HG03354 (cell line): ENCODE measurements around the gene SHC3.

Experiments
- ATAC-seq: cut with Tn5 transposase; IDR thresholded peaks from one replicate; pipeline ENCODE4 v1.9.1; 2021; ENCODE audit warnings: mild to moderate bottlenecking; ENCODE audit not compliant: unreplicated experiment, poor library complexity, severe bottlenecking

Gene SHC3

GRCh38 chr9:89187541-89187940, 8.9 kb upstream of the SHC3 start:
- ATAC-seq, result no peak

DNA sequence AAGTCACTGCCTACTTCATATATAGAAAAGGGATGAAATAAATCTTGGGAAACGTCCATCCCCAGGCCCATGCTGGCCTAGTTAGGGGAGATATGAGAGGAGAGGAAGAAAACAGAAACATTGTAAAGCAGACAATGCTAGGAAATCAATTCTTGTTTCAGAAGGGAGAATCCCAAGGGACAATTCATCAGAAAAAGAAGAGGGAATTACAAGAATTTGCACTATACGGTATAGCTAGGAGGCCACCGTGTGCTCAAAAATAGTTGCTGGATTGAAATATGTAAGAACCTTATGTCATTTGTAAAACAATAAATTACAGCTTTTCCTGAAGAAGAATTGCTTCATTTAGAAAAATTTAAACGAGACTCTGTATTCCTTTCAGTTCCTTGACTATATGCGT, 8.3 kb upstream of the SHC3 start:
- ATAC-seq, result no peak

DNA sequence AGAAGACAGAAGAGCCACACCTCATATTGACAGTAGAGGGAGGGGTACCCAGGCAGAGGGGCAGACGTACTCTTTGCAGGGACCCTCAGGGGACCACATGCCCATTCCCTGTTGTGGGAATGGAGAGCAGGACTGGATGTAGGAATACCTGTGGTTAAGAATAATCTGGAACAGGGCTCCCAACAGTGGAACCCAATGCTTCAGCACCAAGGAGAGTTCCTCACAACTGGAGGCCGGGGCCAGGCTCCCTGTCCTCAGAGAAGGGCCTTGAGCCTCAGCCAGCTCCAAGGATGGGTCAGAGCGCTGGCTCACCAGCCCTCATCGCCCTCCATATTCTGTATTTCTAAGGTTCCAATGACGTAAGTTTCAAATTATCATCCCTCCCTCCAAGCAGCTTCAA, 7.4 kb upstream of the SHC3 start:
- no peak for ATAC-seq

- no peak for ATAC-seq
Observed at GRCh38 chr9:89183146-89183545, 4.5 kb upstream of the SHC3 start.

GRCh38 chr9:89182369-89182768, 3.8 kb upstream of the SHC3 start:
- no peak for ATAC-seq

DNA sequence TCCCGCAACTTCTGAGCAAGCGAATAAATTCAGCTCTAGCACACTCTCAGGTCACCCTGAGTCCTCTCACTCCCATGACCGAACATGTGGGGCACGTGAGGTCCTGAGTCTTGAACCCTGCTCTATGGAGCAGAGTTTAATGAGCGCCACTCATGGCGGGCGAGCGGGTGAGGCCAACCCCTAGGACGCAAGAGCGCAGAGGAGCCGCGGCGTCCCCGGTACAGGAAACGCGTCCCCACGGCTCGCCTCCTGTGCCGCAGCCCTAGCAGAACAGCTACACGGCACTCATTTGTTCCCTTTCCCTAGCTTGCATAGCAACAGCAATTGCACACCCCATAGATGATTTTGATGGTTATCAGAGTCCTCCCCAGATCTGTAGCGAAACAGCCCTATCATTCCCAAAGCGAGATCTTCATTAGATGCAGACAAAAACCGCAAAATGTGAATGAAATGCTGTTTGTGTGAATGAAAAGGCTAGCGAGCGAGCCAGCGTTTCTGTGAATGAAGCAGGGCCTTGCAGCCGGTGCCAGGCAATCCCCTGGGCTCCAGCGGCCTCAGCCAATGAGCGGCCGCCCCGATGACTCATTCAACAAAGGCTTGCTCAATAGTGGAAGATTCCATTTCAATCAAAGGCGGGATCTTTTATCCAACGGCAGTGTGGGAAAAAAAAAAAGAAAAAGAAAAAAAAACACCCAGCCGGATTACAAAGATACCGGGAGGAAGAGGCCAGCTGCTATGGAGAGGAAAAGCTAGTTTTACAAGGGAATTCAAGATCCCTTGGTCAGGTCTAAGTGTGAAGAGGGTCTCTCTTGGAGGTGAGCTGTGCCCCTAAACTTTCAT, 1.5 kb upstream of the SHC3 start:
- ATAC-seq, result no peak

GRCh38 chr9:89179540-89179894, 899 bp upstream of the SHC3 start:
- ATAC-seq, result no peak

DNA sequence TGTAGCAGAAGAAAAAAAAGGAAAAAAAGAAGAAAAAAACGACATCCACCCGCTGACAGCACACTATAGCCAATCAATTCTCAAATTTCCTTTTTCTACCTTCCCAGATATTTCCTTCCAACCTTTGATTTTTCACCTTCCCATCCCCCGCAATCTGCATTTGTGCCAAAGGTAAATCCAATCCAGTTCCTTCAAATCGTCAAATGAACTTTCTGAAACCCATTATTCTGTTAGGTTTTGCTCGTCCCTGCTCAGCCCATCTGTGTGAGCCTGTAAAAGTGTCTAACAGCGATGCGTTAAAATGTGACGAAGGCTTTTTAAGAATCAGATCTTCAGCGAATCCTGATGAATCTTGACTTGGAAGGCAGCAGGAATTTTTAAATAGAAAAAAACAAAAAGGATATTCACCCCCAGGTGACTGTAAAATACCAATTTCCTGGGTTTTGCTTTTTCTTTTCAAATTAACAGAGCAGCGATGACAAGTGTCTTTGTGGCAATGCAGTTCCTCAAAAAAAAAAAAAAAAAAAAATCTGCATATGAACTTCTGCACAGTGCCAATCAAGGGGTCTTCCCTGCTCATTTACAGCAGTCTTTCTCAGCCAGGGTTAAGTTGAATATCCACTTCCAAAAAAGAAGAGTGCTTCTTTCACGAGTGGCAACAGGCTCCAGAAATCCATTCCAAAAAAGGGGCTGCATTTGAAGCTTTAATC, 367 bp upstream of the SHC3 start:
- ATAC-seq, result no peak

DNA sequence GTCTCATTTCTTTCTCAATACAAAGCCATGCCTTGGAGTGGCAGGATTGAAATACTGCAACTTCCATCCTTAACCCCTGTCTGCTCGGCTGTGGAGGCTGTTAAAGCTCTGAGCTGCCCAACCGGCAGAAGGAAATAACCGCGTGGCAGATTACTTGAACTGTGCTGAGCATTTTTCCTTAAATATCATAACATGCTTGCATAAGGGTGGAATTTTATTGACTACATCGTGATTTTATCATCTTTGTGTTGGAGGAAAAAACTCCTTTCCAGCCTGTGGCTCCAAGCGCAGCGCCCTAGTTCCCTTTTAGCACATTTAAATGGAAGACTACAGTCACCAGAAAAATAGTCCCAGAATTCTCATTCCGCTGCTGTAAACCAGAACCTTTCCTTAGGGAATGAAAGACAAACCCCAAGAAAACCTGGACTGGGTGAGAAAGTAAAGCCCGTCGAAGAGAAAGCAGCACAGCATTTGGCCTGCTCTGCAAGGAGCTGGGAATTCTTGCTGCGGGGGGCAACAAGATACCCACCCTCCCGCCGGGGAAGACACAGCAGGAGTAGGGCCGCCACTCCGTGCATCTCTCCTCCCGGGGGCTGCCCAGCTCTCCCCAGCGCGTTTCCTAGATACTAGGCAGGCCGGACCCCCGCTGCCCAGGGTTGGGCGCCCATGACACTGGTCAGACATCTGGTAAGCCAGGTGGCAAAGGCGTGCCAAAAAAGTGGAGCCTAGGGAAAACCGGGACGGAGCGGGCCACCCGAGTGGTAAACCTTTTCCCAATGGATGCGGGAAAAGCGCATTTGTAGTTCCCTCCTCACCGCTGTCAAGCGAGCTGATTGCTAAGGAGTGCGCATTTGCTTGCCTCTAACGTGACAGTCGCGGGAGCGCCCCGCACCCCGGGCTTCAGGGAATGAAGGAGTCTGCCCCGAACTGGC, 1.3 kb downstream of the SHC3 start:
- ATAC-seq, result no peak

DNA sequence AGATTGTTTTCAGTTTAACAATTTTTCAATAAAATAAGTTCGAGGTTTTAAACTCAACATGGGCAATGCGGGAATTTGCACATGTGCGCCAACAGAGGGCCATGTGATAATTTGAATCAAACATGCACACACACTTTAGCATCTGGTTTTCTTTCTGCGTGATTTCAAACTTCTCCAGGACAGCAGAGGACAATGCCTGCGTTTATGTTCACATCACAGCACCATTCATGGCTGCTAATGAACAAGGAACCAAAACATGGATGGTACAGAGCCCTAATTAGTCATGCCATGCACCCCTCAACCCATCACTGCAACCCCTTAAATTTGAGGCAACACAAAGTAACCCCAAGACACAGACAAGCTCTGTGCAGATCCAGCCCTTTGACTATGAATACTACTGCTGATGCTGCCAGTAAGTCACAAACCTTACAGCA, 2.8 kb downstream of the SHC3 start:
- ATAC-seq, result no peak

- ATAC-seq, result no peak
Observed at GRCh38 chr9:89174291-89174690, 4.3 kb downstream of the SHC3 start.

- no peak for ATAC-seq
Observed at GRCh38 chr9:89173072-89173471, 5.5 kb downstream of the SHC3 start.

GRCh38 chr9:89172398-89172797, 6.2 kb downstream of the SHC3 start:
- ATAC-seq, result no peak

- no peak for ATAC-seq
Observed at GRCh38 chr9:89171693-89172092, 6.9 kb downstream of the SHC3 start.

- no peak for ATAC-seq
Observed at GRCh38 chr9:89171231-89171630, 7.4 kb downstream of the SHC3 start.

DNA sequence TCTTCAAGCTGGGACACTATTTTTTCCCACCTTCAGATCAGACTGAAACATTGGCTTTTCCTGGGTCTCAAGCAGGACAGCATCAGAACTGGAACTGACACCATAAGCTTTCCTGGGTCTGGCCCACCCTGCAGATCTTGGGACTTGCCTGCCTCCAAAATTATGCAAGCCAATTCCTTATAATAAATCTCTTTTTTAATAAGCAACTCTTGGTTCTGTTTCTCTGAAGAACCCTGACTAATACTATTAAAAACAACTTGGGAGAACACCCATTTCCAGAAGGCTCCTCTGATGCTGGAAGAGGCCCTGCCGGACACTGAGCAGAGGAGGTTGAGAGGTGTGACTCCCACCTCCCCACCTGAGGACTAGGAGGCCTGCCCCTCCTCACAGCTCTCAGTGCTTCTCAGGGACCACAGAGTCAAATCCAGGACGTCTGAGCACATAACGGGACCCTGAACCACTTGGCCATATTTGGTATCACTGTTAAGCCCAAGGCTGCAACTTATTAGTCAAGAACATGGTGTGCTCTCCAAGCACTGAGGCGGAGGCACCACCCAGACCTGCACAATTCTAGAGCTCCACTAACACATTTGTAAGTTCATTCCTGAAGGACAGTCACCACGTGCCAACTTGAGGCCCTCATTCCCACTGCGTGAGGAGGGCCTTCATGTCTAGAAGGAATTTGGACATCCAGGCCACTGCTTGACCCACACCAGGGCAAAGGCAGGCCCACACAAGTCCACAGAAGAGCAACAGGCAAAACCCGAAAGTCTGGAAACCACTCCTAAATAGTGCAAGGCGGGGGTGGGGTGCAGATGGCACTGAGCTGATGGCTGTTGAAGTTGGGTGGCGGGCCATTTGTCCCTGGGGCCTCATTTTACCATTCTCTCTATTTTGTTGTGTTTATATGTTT, 9.5 kb downstream of the SHC3 start:
- no peak for ATAC-seq

DNA sequence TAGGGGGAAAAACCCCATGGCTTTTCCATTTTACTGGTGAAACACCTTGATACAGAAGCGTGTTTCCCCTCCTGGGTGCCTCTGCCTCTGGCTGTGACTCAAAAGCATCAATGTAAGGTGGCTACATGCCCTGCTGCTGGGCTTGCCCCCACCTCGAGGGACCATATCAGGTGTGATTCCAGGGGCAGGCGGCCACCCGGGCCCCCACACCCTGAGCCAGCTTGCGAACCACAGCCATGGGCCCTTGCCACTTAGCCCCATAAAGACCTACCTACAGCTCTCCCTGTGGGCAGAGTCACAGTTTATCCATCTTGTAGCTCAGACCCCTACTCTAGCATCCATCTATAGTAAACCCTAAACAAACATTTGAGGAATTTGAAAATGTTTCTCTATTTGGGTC, 10.8 kb downstream of the SHC3 start:
- ATAC-seq, result no peak

GRCh38 chr9:89166852-89167251, 11.8 kb downstream of the SHC3 start:
- ATAC-seq, result no peak

GRCh38 chr9:89165880-89166279, 12.7 kb downstream of the SHC3 start:
- no peak for ATAC-seq
